Trophoblast cell (in vitro differentiated cells and primary cell): Measurements from ENCODE around the gene SLC18A3.

Experiments used
- DNase-seq, 2 donors: peaks; one replicate each; pipeline ENCODE4 v3.0.0-alpha.2; 2016
- H2AFZ ChIP-seq: 2 replicates; pipeline ENCODE4 v1.6.1; 2013; ENCODE audit warnings: low read length, moderate library complexity, mild to moderate bottlenecking; ENCODE audit not compliant: insufficient read depth, poor library complexity
- H2AK5ac ChIP-seq: 2 replicates; pipeline ENCODE4 v1.6.1; 2013; ENCODE audit warnings: mild to moderate bottlenecking, low read length
- H2BK120ac ChIP-seq: 2 replicates; pipeline ENCODE4 v1.6.1; 2013; ENCODE audit warnings: low read length, mild to moderate bottlenecking, moderate library complexity; ENCODE audit not compliant: insufficient read depth, poor library complexity
- H2BK12ac ChIP-seq: 2 replicates; pipeline ENCODE4 v1.6.1; 2013; ENCODE audit warnings: mild to moderate bottlenecking, low read length, moderate library complexity
- H2BK5ac ChIP-seq: 2 replicates; pipeline ENCODE4 v1.6.1; 2013; ENCODE audit warnings: low read length, low read depth, moderate library complexity, mild to moderate bottlenecking; ENCODE audit not compliant: poor library complexity
- H3K14ac ChIP-seq: 2 replicates; pipeline ENCODE4 v1.6.1; 2013; ENCODE audit warnings: mild to moderate bottlenecking, low read length
- H3K18ac ChIP-seq: 2 replicates; pipeline ENCODE4 v1.6.1; 2013; ENCODE audit warnings: mild to moderate bottlenecking, low read length
- H3K23ac ChIP-seq: 2 replicates; pipeline ENCODE4 v1.6.1; 2013; ENCODE audit warnings: low read length
- H3K27ac ChIP-seq: 2 replicates; pipeline ENCODE4 v1.5.1; 2013; ENCODE audit warnings: low read depth, mild to moderate bottlenecking, inconsistent platforms, low read length, moderate library complexity
- H3K27me3 ChIP-seq: 2 replicates; pipeline ENCODE4 v1.6.1; 2013; ENCODE audit warnings: inconsistent platforms, mild to moderate bottlenecking, low read length, moderate library complexity; ENCODE audit not compliant: insufficient read depth
- H3K36me3 ChIP-seq, 2 experiments: 1 replicate in 1 of 2; 2 replicates in 1 of 2; pipeline ENCODE4 v1.6.1; 2013; ENCODE audit warnings: low read length in 2 of 2, mild to moderate bottlenecking in 2 of 2, moderate library complexity in 1 of 2; ENCODE audit not compliant: insufficient read depth in 2 of 2, control insufficient read depth in 1 of 2
- H3K4ac ChIP-seq: 2 replicates; pipeline ENCODE4 v1.6.1; 2013; ENCODE audit warnings: low read depth, mild to moderate bottlenecking, low read length, moderate library complexity
- H3K4me1 ChIP-seq, 2 experiments: 1 replicate in 1 of 2; 2 replicates in 1 of 2; pipeline ENCODE4 v1.6.1; 2013; ENCODE audit warnings: low read length in 2 of 2, mild to moderate bottlenecking in 2 of 2, moderate library complexity in 1 of 2; ENCODE audit not compliant: insufficient read depth in 2 of 2, control insufficient read depth in 1 of 2
- H3K4me2 ChIP-seq: 2 replicates; pipeline ENCODE4 v1.6.1; 2013; ENCODE audit warnings: inconsistent platforms, mild to moderate bottlenecking, low read length, moderate library complexity
- H3K4me3 ChIP-seq: 2 replicates; pipeline ENCODE4 v1.5.1; 2013; ENCODE audit warnings: mild to moderate bottlenecking, low read depth, low read length, inconsistent platforms
- H3K79me1 ChIP-seq: one replicate; pipeline ENCODE4 v1.6.1; 2013; ENCODE audit warnings: low read length
- H3K79me2 ChIP-seq: 2 replicates; pipeline ENCODE4 v1.6.1; 2013; ENCODE audit warnings: low read length, mild to moderate bottlenecking; ENCODE audit not compliant: control insufficient read depth, insufficient read depth, poor library complexity
- H3K9ac ChIP-seq: 2 replicates; pipeline ENCODE4 v1.6.1; 2013; ENCODE audit warnings: mild to moderate bottlenecking, low read length
- H3K9me3 ChIP-seq: 2 replicates; pipeline ENCODE4 v1.6.1; 2013; ENCODE audit warnings: low read depth, mild to moderate bottlenecking, control low read depth, inconsistent platforms, low read length; ENCODE audit not compliant: insufficient read depth
- H4K12ac ChIP-seq: 2 replicates; pipeline ENCODE4 v1.6.1; 2013; ENCODE audit warnings: low read depth, mild to moderate bottlenecking, low read length, moderate library complexity
- H4K8ac ChIP-seq: 2 replicates; pipeline ENCODE4 v1.6.1; 2013; ENCODE audit warnings: low read depth, mild to moderate bottlenecking, low read length, moderate library complexity
- H4K91ac ChIP-seq: one replicate; pipeline ENCODE4 v1.6.1; 2013; ENCODE audit warnings: low read depth, mild to moderate bottlenecking, low read length, moderate library complexity
- WGBS: extraction: QIAGEN DNeasy Blood & Tissue Kit; methylation state at CpG from one replicate; pipeline ENCODE4 v1.1.7; 2013; ENCODE audit warnings: missing lambda C conversion rate; ENCODE audit not compliant: insufficient read length, insufficient coverage; ENCODE audit errors: extremely low coverage; 5-methylcytosine and 5-hydroxymethylcytosine counted together

SLC18A3 gene

GRCh38 chr10:49615213-49615612 lies 5.1 kb downstream of the SLC18A3 start:
- Histone ChIP-seq H3K36me3 (no peaks in the 10 kb centered on the region), H2BK5ac (no peak overlapping the region), H3K4me2 (no peak overlapping the region), H3K9ac (no peak overlapping the region), H3K79me1 (no peaks in the 10 kb centered on the region), H4K12ac (no peak overlapping the region), H3K27ac (no peak overlapping the region), H2BK12ac (no peak overlapping the region), H3K4me1 (peaks cover 0 to 7% of the 10 kb centered on the region in 2 experiments), H3K23ac (no peak overlapping the region), H4K8ac (no peak overlapping the region), H3K4me3 (no peak overlapping the region), H3K27me3 (peaks cover 58% of the 10 kb centered on the region), H3K79me2 (no peaks in the 10 kb centered on the region), H3K14ac (no peak overlapping the region), H2AK5ac (no peak overlapping the region), H4K91ac (no peak overlapping the region), H2BK120ac (no peak overlapping the region), H3K18ac (no peak overlapping the region), H2AFZ (no peak overlapping the region), H3K9me3 (peaks cover 25% of the 10 kb centered on the region), H3K4ac (no peak overlapping the region)
- no CpG with 5 or more reads among the region's 5 CpGs for WGBS
- no peak for DNase-seq

- DNase-seq = no peak
- Histone ChIP-seq H3K4me2 (no peak overlapping the region), H4K91ac (no peak overlapping the region), H3K27ac (no peak overlapping the region), H3K23ac (no peak overlapping the region), H3K9me3 (peaks cover 24% of the 10 kb centered on the region), H3K18ac (no peak overlapping the region), H3K36me3 (no peaks in the 10 kb centered on the region), H3K4me1 (peaks cover 0 to 5% of the 10 kb centered on the region in 2 experiments), H3K4ac (no peak overlapping the region), H2AFZ (no peak overlapping the region), H2BK12ac (no peak overlapping the region), H4K12ac (no peak overlapping the region), H3K14ac (no peak overlapping the region), H2AK5ac (no peak overlapping the region), H3K27me3 (peaks cover 53% of the 10 kb centered on the region), H3K79me1 (no peaks in the 10 kb centered on the region), H2BK5ac (no peak overlapping the region), H3K9ac (no peak overlapping the region), H3K4me3 (no peak overlapping the region), H2BK120ac (no peak overlapping the region), H4K8ac (no peak overlapping the region), H3K79me2 (no peaks in the 10 kb centered on the region)
- no CpG with 5 or more reads among the region's 5 CpGs for WGBS
Observed at GRCh38 chr10:49615721-49616120, 5.6 kb downstream of the SLC18A3 start.

GRCh38 chr10:49616421-49617101 lies 6.5 kb downstream of the SLC18A3 start:
- Histone ChIP-seq H4K91ac (no peak overlapping the region), H3K79me1 (no peaks in the 10 kb centered on the region), H2BK120ac (no peak overlapping the region), H3K23ac (no peak overlapping the region), H2AFZ (no peak overlapping the region), H2BK12ac (no peak overlapping the region), H3K9ac (no peak overlapping the region), H2BK5ac (no peak overlapping the region), H3K9me3 (peaks cover 16% of the 10 kb centered on the region), H3K36me3 (no peaks in the 10 kb centered on the region), H3K79me2 (no peaks in the 10 kb centered on the region), H3K27me3 (peaks cover 44% of the 10 kb centered on the region), H4K12ac (no peak overlapping the region), H3K4ac (no peak overlapping the region), H3K4me2 (no peak overlapping the region), H3K27ac (no peak overlapping the region), H2AK5ac (no peak overlapping the region), H3K18ac (no peak overlapping the region), H3K4me3 (no peak overlapping the region), H3K14ac (no peak overlapping the region), H3K4me1 (no peaks in the 10 kb centered on the region), H4K8ac (no peak overlapping the region)
- no peak for DNase-seq
- WGBS = no CpG with 5 or more reads among the region's 6 CpGs

DNA sequence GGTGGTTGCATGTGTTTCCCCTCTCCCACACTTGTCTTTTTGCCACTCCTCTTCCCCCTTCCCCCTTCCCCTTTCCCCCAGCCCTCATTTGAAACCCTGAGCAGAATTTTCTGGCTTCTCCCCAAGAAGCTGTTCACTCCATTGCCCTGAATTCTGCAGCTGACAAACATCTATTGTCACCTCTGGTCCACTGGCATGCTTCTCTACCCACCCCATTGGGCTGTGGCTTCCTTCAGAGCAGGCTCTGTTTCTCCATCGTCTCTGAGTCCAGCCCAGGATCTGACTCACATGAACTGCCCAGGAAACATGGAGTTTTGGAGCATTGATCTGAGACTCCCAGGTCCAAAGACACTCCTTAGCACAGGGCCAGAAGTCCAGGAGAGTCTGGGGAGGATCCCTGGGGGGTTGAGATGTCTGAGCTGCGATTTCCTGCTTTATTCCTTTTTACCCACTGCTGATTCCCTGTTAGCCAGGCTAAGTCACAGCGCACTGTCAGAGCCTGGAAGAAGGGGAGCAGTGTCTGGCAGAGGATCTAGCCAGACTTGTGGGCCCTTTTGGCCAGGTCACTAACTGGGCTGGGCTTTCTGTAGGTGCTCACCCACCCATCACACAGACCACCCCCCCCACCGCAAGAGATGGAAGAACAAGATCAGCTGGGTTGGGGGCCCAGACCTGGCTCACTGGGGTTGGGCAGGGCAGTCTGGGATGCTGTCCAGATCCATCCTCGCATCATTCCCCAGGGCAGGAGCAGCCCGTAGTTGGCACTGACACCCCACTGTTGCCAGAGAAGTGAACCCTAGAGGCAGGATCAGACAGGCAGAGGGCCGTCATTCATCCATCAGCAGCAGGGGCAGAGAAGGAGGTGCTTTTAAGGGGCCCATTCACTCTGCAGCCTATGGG lies 7.3 kb downstream of the SLC18A3 start:
- no peak overlapping the region for H3K18ac ChIP-seq
- no peak overlapping the region for H2BK5ac ChIP-seq
- no peak overlapping the region for H2BK12ac ChIP-seq
- H4K91ac ChIP-seq = no peak overlapping the region
- H2AFZ ChIP-seq = no peak overlapping the region
- no peak overlapping the region for H2AK5ac ChIP-seq
- H2BK120ac ChIP-seq = no peak overlapping the region
- peaks cover 36% of the 10 kb centered on the region for H3K27me3 ChIP-seq
- no peak overlapping the region for H3K4me3 ChIP-seq
- H3K79me1 ChIP-seq = no peaks in the 10 kb centered on the region
- no peaks in the 10 kb centered on the region for H3K4me1 ChIP-seq
- WGBS = no CpG with 5 or more reads among the region's 7 CpGs
- no peak overlapping the region for H3K4ac ChIP-seq
- no peak overlapping the region for H4K12ac ChIP-seq
- no peak overlapping the region for H3K14ac ChIP-seq
- no peak overlapping the region for H3K4me2 ChIP-seq
- no peak for DNase-seq
- no peak overlapping the region for H3K9ac ChIP-seq
- no peak overlapping the region for H4K8ac ChIP-seq
- no peaks in the 10 kb centered on the region for H3K79me2 ChIP-seq
- no peaks in the 10 kb centered on the region for H3K36me3 ChIP-seq
- H3K23ac ChIP-seq = no peak overlapping the region
- H3K27ac ChIP-seq = no peak overlapping the region
- peaks cover 8% of the 10 kb centered on the region for H3K9me3 ChIP-seq
